K562 (cell line): ENCODE data around the gene APOM. TPM values are rescaled to one million over a fixed set of nuclear protein-coding genes. Genes with fewer than 3 reads are reported as not detected.

ENCODE experiments used
- CHD4 ChIP-seq: fragments of 200-600 bp; sonication (generic); IDR thresholded peaks from 3 replicates; pipeline ENCODE4 v1.6.1; 2012; ENCODE audit warnings: low read depth, mild to moderate bottlenecking, mixed read lengths, low read length, inconsistent platforms; ENCODE audit not compliant: insufficient read depth, insufficient replicate concordance, poor library complexity, severe bottlenecking
- DNMT1 ChIP-seq: fragments of 450-650 bp; IDR thresholded peaks from 2 replicates; pipeline ENCODE4 v1.6.1; 2016; ENCODE audit warnings: antibody characterized with exemption, mild to moderate bottlenecking
- ETV1 ChIP-seq: fragments of 450-650 bp; conservative IDR thresholded peaks from 2 replicates; pipeline ENCODE4 v1.6.1; 2016; ENCODE audit warnings: missing genetic modification characterization, control low read depth, low read depth, missing compliant biosample characterization
- HDAC8 ChIP-seq: fragments of 450-650 bp; IDR thresholded peaks from 2 replicates; pipeline ENCODE4 v1.6.1; 2016; ENCODE audit warnings: mild to moderate bottlenecking, missing genetic modification characterization, moderate library complexity, missing compliant biosample characterization
- KLF10 ChIP-seq: fragments of 250-450 bp; sonication (Bioruptor Pico); IDR thresholded peaks from 2 replicates; pipeline ENCODE4 v1.6.1; 2021; ENCODE audit warnings: matching md5 sums
- MYBL2 ChIP-seq, 2 experiments: fragments of 450-650 bp in 1 of 2; sonication (generic) in 1 of 2; formaldehyde crosslinking in 1 of 2; IDR thresholded peaks; 2 replicates each; pipeline versions ENCODE4 v1.6.1 to v1.8.1; 2017 to 2022; ENCODE audit warnings: borderline replicate concordance in 1 of 2, inconsistent platforms in 1 of 2, low read depth in 1 of 2, mild to moderate bottlenecking in 1 of 2, missing genetic modification reagents in 1 of 2, moderate library complexity in 1 of 2
- POLR2A ChIP-seq: fragments of 450-650 bp; conservative IDR thresholded peaks from 2 replicates; pipeline ENCODE4 v1.6.1; 2016
- SMARCB1 ChIP-seq: IDR thresholded peaks from 2 replicates; pipeline ENCODE4 v1.6.1; 2011; ENCODE audit warnings: improper control_type of control experiment, low read depth; ENCODE audit not compliant: insufficient read length
- ZNF444 ChIP-seq: fragments of 250-450 bp; sonication (Bioruptor Pico); IDR thresholded peaks from 2 replicates; pipeline ENCODE4 v1.4.0; 2020; ENCODE audit warnings: mild to moderate bottlenecking, moderate library complexity
- polyA plus RNA-seq, 8 experiments: library from polyadenylated mRNA; depleted of rRNA in 4 of 8; stranded (reverse) in 5 of 8; unstranded in 3 of 8; fragments of >200 nt; fragmentation: Nextera tagmentation in 2 of 8; fragmentation: Illumina TruSeq in 1 of 8; extraction: Ambion mirVana in 2 of 8; extraction: Trizol in 1 of 8; gene quantifications; 2 replicates each; pipeline versions ENCODE4 v1.2.1 to v1.2.3, GENCODE V29; 2011 to 2014; ENCODE audit warnings: inconsistent platforms in 1 of 8, missing spikeins in 1 of 8
- total RNA-seq, 7 experiments: library from RNA; depleted of rRNA in 6 of 7; stranded (reverse); fragments of >200 nt in 6 of 7; fragmentation: Illumina TruSeq in 2 of 7; extraction: Trizol in 2 of 7; gene quantifications; 2 replicates each; pipeline versions ENCODE4 v1.2.1 to v1.2.3, GENCODE V29; 2011 to 2021; ENCODE audit warnings: low replicate concordance in 1 of 7
- TF ChIP-seq, protein P1 (sequence below): sonication (generic); formaldehyde crosslinking; IDR thresholded peaks from 2 replicates; pipeline ENCODE4 v1.8.0; 2022; ENCODE audit warnings: mild to moderate bottlenecking, missing genetic modification reagents
- TF ChIP-seq, protein P2 (sequence below): fragments of 200-800 bp; sonication (Bioruptor generic); IDR thresholded peaks from 2 replicates; pipeline ENCODE4 v1.6.1; 2017; ENCODE audit warnings: missing genetic modification characterization, missing compliant biosample characterization
- TF ChIP-seq, protein P3 (sequence below): fragments of 450-650 bp; IDR thresholded peaks from 2 replicates; pipeline ENCODE4 v1.6.1; 2016
- TF ChIP-seq, protein P4 (sequence below): sonication (generic); formaldehyde crosslinking; IDR thresholded peaks from 2 replicates; pipeline ENCODE4 v1.8.0; 2022; ENCODE audit warnings: mild to moderate bottlenecking, missing genetic modification reagents
- TF ChIP-seq, protein P5 (sequence below): IDR thresholded peaks from 3 replicates; pipeline ENCODE4 v1.6.1; 2011; ENCODE audit warnings: borderline replicate concordance, mild to moderate bottlenecking, moderate library complexity; ENCODE audit not compliant: insufficient read length; ENCODE audit errors: extremely low read depth

APOM gene
- total and polyA plus RNA-seq, 9 of the 15 experiments (the other 6 are each of a cell fraction or from before 2014, with no cell fraction given): 5.7 to 24.3 (median 10.4) TPM

DNA sequence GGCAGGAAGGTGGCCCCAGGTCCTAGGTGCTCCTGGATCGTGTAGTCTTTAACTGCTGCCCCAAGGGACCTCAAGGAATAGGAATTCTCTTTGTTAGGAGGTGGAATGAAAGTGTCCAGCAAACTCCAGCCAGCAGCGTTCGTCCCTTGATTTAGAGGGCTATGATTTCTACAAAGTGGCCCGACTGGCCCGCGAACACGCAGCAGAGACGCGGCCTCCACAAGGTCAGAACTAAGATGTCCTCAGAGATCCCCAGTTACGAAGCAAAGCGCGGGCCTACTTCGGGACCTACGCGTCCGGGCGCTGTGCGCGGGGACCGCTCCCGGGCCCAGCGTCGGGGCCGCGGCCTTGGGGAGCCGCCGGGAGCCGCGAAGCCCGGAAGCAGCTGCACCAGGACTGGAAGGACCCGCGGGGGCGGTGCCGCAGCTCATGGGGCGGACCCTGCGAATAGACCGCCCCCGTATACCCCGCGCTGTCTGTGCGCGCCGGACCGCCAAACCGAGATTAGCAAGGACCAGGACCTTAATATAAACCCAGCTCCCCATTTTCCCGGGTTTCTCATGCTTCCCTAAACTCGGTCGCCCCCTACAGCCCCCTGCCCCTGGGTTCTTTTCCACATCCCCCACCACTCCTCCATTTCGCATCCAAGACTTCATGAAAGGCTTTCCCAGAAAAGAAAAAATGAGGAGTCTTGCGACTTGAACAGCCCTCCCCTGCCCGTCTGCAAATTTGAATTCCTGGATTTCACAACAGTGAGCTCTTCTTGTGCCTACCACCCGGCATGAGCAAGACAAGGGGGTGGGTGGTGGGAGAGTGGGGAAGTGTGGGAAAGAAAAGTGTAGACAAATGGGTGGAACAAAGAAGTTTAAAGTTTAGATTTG is 4.9 kb downstream of the APOM start, which contains the start of gene C6orf47 (continued):
- TF ChIP-seq MYBL2 (IDR thresholded peaks at IDR 0.05; ENCODE audit: low read depth): no peak
- no peak for TF ChIP-seq MYBL2 (CRISPR knock-in tag; IDR thresholded peaks at IDR 0.05; ENCODE audit: borderline replicate concordance)
- TF ChIP-seq, protein P1, sequence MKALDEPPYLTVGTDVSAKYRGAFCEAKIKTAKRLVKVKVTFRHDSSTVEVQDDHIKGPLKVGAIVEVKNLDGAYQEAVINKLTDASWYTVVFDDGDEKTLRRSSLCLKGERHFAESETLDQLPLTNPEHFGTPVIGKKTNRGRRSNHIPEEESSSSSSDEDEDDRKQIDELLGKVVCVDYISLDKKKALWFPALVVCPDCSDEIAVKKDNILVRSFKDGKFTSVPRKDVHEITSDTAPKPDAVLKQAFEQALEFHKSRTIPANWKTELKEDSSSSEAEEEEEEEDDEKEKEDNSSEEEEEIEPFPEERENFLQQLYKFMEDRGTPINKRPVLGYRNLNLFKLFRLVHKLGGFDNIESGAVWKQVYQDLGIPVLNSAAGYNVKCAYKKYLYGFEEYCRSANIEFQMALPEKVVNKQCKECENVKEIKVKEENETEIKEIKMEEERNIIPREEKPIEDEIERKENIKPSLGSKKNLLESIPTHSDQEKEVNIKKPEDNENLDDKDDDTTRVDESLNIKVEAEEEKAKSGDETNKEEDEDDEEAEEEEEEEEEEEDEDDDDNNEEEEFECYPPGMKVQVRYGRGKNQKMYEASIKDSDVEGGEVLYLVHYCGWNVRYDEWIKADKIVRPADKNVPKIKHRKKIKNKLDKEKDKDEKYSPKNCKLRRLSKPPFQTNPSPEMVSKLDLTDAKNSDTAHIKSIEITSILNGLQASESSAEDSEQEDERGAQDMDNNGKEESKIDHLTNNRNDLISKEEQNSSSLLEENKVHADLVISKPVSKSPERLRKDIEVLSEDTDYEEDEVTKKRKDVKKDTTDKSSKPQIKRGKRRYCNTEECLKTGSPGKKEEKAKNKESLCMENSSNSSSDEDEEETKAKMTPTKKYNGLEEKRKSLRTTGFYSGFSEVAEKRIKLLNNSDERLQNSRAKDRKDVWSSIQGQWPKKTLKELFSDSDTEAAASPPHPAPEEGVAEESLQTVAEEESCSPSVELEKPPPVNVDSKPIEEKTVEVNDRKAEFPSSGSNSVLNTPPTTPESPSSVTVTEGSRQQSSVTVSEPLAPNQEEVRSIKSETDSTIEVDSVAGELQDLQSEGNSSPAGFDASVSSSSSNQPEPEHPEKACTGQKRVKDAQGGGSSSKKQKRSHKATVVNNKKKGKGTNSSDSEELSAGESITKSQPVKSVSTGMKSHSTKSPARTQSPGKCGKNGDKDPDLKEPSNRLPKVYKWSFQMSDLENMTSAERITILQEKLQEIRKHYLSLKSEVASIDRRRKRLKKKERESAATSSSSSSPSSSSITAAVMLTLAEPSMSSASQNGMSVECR (CRISPR knock-in tag): peak; percentile 91; the same call in 1 of the 2 replicates
- TF ChIP-seq DNMT1: peak; percentile 96; the same call in 1 of the 2 replicates
- peak; percentile 1; the same call in 1 of the 2 replicates for TF ChIP-seq ZNF444 (CRISPR knock-in tag)
- 0 out of 2 replicates have a peak, but pooled peaks have one; percentile 40 for TF ChIP-seq KLF10 (CRISPR knock-in tag)
- TF ChIP-seq HDAC8 (tag): no peak
- no peak for TF ChIP-seq SMARCB1
- no peak; the same call in none of the 2 replicates for TF ChIP-seq ETV1
- TF ChIP-seq, protein P2, sequence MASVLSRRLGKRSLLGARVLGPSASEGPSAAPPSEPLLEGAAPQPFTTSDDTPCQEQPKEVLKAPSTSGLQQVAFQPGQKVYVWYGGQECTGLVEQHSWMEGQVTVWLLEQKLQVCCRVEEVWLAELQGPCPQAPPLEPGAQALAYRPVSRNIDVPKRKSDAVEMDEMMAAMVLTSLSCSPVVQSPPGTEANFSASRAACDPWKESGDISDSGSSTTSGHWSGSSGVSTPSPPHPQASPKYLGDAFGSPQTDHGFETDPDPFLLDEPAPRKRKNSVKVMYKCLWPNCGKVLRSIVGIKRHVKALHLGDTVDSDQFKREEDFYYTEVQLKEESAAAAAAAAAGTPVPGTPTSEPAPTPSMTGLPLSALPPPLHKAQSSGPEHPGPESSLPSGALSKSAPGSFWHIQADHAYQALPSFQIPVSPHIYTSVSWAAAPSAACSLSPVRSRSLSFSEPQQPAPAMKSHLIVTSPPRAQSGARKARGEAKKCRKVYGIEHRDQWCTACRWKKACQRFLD (CRISPR knock-in tag): no peak
- TF ChIP-seq, protein P3, sequence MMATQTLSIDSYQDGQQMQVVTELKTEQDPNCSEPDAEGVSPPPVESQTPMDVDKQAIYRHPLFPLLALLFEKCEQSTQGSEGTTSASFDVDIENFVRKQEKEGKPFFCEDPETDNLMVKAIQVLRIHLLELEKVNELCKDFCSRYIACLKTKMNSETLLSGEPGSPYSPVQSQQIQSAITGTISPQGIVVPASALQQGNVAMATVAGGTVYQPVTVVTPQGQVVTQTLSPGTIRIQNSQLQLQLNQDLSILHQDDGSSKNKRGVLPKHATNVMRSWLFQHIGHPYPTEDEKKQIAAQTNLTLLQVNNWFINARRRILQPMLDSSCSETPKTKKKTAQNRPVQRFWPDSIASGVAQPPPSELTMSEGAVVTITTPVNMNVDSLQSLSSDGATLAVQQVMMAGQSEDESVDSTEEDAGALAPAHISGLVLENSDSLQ: no peak
- TF ChIP-seq POLR2A: peak; percentile 93
- TF ChIP-seq, protein P4, sequence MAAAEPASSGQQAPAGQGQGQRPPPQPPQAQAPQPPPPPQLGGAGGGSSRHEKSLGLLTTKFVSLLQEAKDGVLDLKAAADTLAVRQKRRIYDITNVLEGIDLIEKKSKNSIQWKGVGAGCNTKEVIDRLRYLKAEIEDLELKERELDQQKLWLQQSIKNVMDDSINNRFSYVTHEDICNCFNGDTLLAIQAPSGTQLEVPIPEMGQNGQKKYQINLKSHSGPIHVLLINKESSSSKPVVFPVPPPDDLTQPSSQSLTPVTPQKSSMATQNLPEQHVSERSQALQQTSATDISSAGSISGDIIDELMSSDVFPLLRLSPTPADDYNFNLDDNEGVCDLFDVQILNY (CRISPR knock-in tag): no peak
- TF ChIP-seq CHD4: no peak
- TF ChIP-seq, protein P5, sequence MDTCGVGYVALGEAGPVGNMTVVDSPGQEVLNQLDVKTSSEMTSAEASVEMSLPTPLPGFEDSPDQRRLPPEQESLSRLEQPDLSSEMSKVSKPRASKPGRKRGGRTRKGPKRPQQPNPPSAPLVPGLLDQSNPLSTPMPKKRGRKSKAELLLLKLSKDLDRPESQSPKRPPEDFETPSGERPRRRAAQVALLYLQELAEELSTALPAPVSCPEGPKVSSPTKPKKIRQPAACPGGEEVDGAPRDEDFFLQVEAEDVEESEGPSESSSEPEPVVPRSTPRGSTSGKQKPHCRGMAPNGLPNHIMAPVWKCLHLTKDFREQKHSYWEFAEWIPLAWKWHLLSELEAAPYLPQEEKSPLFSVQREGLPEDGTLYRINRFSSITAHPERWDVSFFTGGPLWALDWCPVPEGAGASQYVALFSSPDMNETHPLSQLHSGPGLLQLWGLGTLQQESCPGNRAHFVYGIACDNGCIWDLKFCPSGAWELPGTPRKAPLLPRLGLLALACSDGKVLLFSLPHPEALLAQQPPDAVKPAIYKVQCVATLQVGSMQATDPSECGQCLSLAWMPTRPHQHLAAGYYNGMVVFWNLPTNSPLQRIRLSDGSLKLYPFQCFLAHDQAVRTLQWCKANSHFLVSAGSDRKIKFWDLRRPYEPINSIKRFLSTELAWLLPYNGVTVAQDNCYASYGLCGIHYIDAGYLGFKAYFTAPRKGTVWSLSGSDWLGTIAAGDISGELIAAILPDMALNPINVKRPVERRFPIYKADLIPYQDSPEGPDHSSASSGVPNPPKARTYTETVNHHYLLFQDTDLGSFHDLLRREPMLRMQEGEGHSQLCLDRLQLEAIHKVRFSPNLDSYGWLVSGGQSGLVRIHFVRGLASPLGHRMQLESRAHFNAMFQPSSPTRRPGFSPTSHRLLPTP: no peak
